B cell (primary cell): ENCODE data around the gene NRXN2. TPM values are rescaled to one million over a fixed set of nuclear protein-coding genes. Genes with fewer than 3 reads are reported as not detected.

Experiments
- ATAC-seq: fragments of 200-7000 bp; cut with Tn5 transposase; one replicate; pipeline ENCODE4 v1.10.0; 2021; ENCODE audit warnings: low read depth, mild to moderate bottlenecking, moderate number of reproducible peaks, moderate library complexity
- CTCF ChIA-PET: fragments of 350-600 bp; sonication (Branson Sonifier 250); formaldehyde crosslinking; loops from one replicate; lab custom pipeline; 2021; ENCODE audit warnings: antibody characterized with exemption, inconsistent platforms; lab: Charles Lee
- POLR2A ChIA-PET: fragments of 350-600 bp; sonication (Branson Sonifier 250); formaldehyde crosslinking; loops from one replicate; lab custom pipeline; 2021; ENCODE audit warnings: antibody characterized with exemption; lab: Charles Lee
- DNase-seq: peaks from one replicate; pipeline ENCODE4 v3.0.0; 2013
- H2AFZ ChIP-seq: 2 replicates; pipeline ENCODE4 v1.6.1; 2012; ENCODE audit warnings: mild to moderate bottlenecking, low read depth, low read length; ENCODE audit not compliant: insufficient read depth, poor library complexity, severe bottlenecking
- H3K27ac ChIP-seq, 2 donors: 1 replicate in 1 of 2; 2 replicates in 1 of 2; pipeline ENCODE4 v1.5.1; 2012 to 2013; ENCODE audit warnings: low read length in 2 of 2, mild to moderate bottlenecking in 2 of 2, moderate library complexity in 1 of 2
- H3K27me3 ChIP-seq, 4 experiments: fragments of 200-600 bp in 1 of 4; sonication (generic) in 1 of 4; replicated peaks in 1 of 4; 1 replicate in 2 of 4; 2 replicates in 2 of 4; pipeline versions ENCODE4 v1.6.1 to v1.7.0; 2013 to 2016; ENCODE audit warnings: low read length in 3 of 4, mild to moderate bottlenecking in 2 of 4, mixed read lengths in 1 of 4, moderate library complexity in 1 of 4; ENCODE audit not compliant: insufficient read depth in 4 of 4, control insufficient read depth in 3 of 4; ENCODE audit errors: control extremely low read depth in 1 of 4
- H3K36me3 ChIP-seq, 2 experiments: replicated peaks in 1 of 2; 1 replicate in 1 of 2; 2 replicates in 1 of 2; pipeline versions ENCODE4 v1.6.1 to v1.7.1; 2013; ENCODE audit warnings: low read length in 1 of 2; ENCODE audit not compliant: insufficient read depth in 2 of 2, control insufficient read depth in 1 of 2; ENCODE audit errors: control extremely low read depth in 1 of 2, extremely low read depth in 1 of 2
- H3K4me1 ChIP-seq, 2 donors: fragments of 200-600 bp in 1 of 2; sonication (generic) in 1 of 2; 1 replicate in 1 of 2; 2 replicates in 1 of 2; pipeline versions ENCODE4 v1.5.1 to v1.6.1; 2013 to 2017; ENCODE audit warnings: low read length in 2 of 2; ENCODE audit not compliant: control insufficient read depth in 2 of 2, insufficient read depth in 2 of 2
- H3K4me2 ChIP-seq: replicated peaks from 2 replicates; pipeline ENCODE3; 2012; ENCODE audit warnings: mild to moderate bottlenecking, low read depth, low read length; ENCODE audit not compliant: poor library complexity, severe bottlenecking
- H3K4me3 ChIP-seq, 5 experiments: fragments of 200-600 bp in 1 of 5; sonication (generic) in 1 of 5; 1 replicate in 3 of 5; 2 replicates in 2 of 5; pipeline versions ENCODE4 v1.5.1 to v1.7.0; 2011 to 2016; ENCODE audit warnings: low read length in 4 of 5, mild to moderate bottlenecking in 4 of 5, low read depth in 2 of 5, control low read depth in 1 of 5, moderate library complexity in 1 of 5; ENCODE audit not compliant: insufficient read depth in 1 of 5; ENCODE audit errors: control extremely low read depth in 1 of 5, extremely low read depth in 1 of 5
- H3K79me2 ChIP-seq: fragments of 200-600 bp; sonication (generic); one replicate; pipeline ENCODE4 v1.6.0; 2016; ENCODE audit warnings: low read length; ENCODE audit not compliant: control insufficient read depth, insufficient read depth
- H3K9ac ChIP-seq: fragments of 200-600 bp; sonication (generic); 2 replicates; pipeline ENCODE4 v1.6.1; 2017; ENCODE audit warnings: mild to moderate bottlenecking, low read length, moderate library complexity
- H3K9me3 ChIP-seq, 3 donors: one replicate each; pipeline versions ENCODE4 v1.6.1 to v1.7.1; 2013; ENCODE audit warnings: low read length in 2 of 3; ENCODE audit not compliant: control insufficient read depth in 2 of 3, insufficient read depth in 1 of 3; ENCODE audit errors: control extremely low read depth in 1 of 3
- H4K20me1 ChIP-seq: 2 replicates; pipeline ENCODE4 v1.6.0; 2012; ENCODE audit warnings: mild to moderate bottlenecking, low read length; ENCODE audit not compliant: insufficient read depth, control insufficient read depth, poor library complexity, severe bottlenecking
- H3K27ac Mint-ChIP-seq: one replicate; pipeline ENCODE4 v1.8.0; 2021; ENCODE audit warnings: mixed read lengths
- H3K27me3 Mint-ChIP-seq: one replicate; pipeline ENCODE4 v1.8.0; 2021; ENCODE audit warnings: mixed read lengths
- H3K4me1 Mint-ChIP-seq: one replicate; pipeline ENCODE4 v1.8.0; 2021; ENCODE audit warnings: mixed read lengths
- H3K4me3 Mint-ChIP-seq: one replicate; pipeline ENCODE4 v1.8.0; 2021; ENCODE audit warnings: mixed read lengths
- H3K9me3 Mint-ChIP-seq: one replicate; pipeline ENCODE4 v1.8.0; 2022; ENCODE audit warnings: mixed read lengths; ENCODE audit not compliant: insufficient read depth
- CTCF ChIP-seq: fragments of 200-600 bp; IDR thresholded peaks from one replicate; pipeline ENCODE4 v1.8.0; 2022; ENCODE audit warnings: antibody characterized with exemption, mild to moderate bottlenecking
- EZH2 ChIP-seq: IDR thresholded peaks from 2 replicates; pipeline ENCODE4 v1.6.1; 2012; ENCODE audit warnings: borderline replicate concordance, low read depth, mild to moderate bottlenecking, moderate library complexity, low read length; ENCODE audit not compliant: insufficient read depth, poor library complexity, severe bottlenecking
- WGBS: methylation state at CpG from one replicate; pipeline ENCODE4 v1.1.5; 2013; ENCODE audit warnings: missing lambda C conversion rate; ENCODE audit not compliant: insufficient coverage; 5-methylcytosine and 5-hydroxymethylcytosine counted together
- intact Hi-C: fragments of 100-400 bp; cut with micrococcal nuclease; formaldehyde crosslinking; loops from one replicate; pipeline ENCODE4 v1.10.0; 2022
- polyA plus RNA-seq: library from polyadenylated mRNA; depleted of rRNA; stranded (reverse); fragments of >200 nt; gene quantifications from 2 replicates; pipeline ENCODE4 v1.2.3, GENCODE V29; 2012
- total RNA-seq, 2 donors: library from RNA; stranded (reverse); fragments of 120-200 nt in 1 of 2; gene quantifications; 1 replicate in 1 of 2; 2 replicates in 1 of 2; pipeline versions ENCODE4 v1.2.3 to v1.2.4, GENCODE V29; 2013 to 2022

The NRXN2 gene
- total and polyA plus RNA-seq, 2 donors (not counting 1 experiment from before 2014, with no cell fraction given) = 0.01 to 0.52 TPM

- H3K4me1 ChIP-seq = peaks cover 7 to 12% of the 10 kb centered on the region in 2 donors
- no peak for ATAC-seq
- H3K36me3 ChIP-seq = no peaks in the 10 kb centered on the region
- H3K9me3 ChIP-seq = no peaks in the 10 kb centered on the region
- no peak overlapping the region for H3K4me3 Mint-ChIP-seq
- intact Hi-C loops = no loop called here
- peaks cover 2% of the 10 kb centered on the region for H3K27me3 Mint-ChIP-seq
- ChIA-PET POLR2A (no interaction called here), CTCF (no interaction called here)
- no peaks in the 10 kb centered on the region for H3K79me2 ChIP-seq
- no peak overlapping the region for H3K9ac ChIP-seq
- H3K4me2 ChIP-seq = no peak overlapping the region
- H2AFZ ChIP-seq = no peak overlapping the region
- TF ChIP-seq EZH2 (no peak), CTCF (no peak)
- peaks cover 12% of the 10 kb centered on the region for H3K4me1 Mint-ChIP-seq
- no peak overlapping the region for H3K27ac Mint-ChIP-seq
- H3K27ac ChIP-seq = no peak overlapping the region
- no peak for DNase-seq
- 94% methylated on average over 8 of the region's 8 CpGs for WGBS
- H3K4me3 ChIP-seq = no peak overlapping the region
- H4K20me1 ChIP-seq = no peaks in the 10 kb centered on the region
- no peaks in the 10 kb centered on the region for H3K9me3 Mint-ChIP-seq
- H3K27me3 ChIP-seq = no peaks in the 10 kb centered on the region
Measured at GRCh38 chr11:64684357-64684756, 38.6 kb downstream of the NRXN2 start.

GRCh38 chr11:64681171-64681570, 41.8 kb downstream of the NRXN2 start:
- Histone ChIP-seq H3K9me3 (no peaks in the 10 kb centered on the region), H3K4me2 (no peak overlapping the region), H3K79me2 (no peaks in the 10 kb centered on the region), H3K27ac (no peak overlapping the region), H3K4me1 (peaks cover 0 to 1% of the 10 kb centered on the region in 2 donors), H3K4me3 (no peak overlapping the region), H4K20me1 (no peaks in the 10 kb centered on the region), H3K36me3 (no peaks in the 10 kb centered on the region), H3K27me3 (peaks cover 0 to 11% (median 2%) of the 10 kb centered on the region in 4 experiments), H2AFZ (no peak overlapping the region), H3K9ac (no peak overlapping the region)
- Mint-ChIP-seq H3K4me1 (no peaks in the 10 kb centered on the region), H3K27ac (no peak overlapping the region), H3K9me3 (no peaks in the 10 kb centered on the region), H3K4me3 (no peak overlapping the region), H3K27me3 (peaks cover 23% of the 10 kb centered on the region)
- WGBS = 60% methylated on average over 1 of the region's 4 CpGs
- ChIA-PET CTCF (interaction anchor here (0.7 kb wide), 2 partner anchors 300 to 500 kb away, joined by 3 read pairs; partner anchors contain the start of gene CAPN1), POLR2A (interaction anchor here (0.7 kb wide), 1 partner anchor 334 kb away, joined by 3 read pairs; no protein-coding TSS in a partner anchor)
- intact Hi-C loops = no loop called here
- no peak for DNase-seq
- ATAC-seq = no peak
- TF ChIP-seq CTCF (no peak), EZH2 (no peak)
